GM21360 (cell line): Measurements from ENCODE around the gene STON1.
"Not testable (repeated sequence)": the region's sequence is repeated elsewhere in the genome, so short reads cannot be mapped to it uniquely, and the experiment has no call there.

Experiments
- ATAC-seq: cut with Tn5 transposase; IDR thresholded peaks from one replicate; pipeline ENCODE4 v1.9.1; 2021; ENCODE audit warnings: mild to moderate bottlenecking, moderate library complexity; ENCODE audit not compliant: unreplicated experiment

The STON1 gene

GRCh38 chr2:48569433-48569832 is 39.5 kb downstream of the STON1 start:
- ATAC-seq, result no peak

GRCh38 chr2:48572816-48573215 is 42.9 kb downstream of the STON1 start:
- ATAC-seq, result no peak

- no peak for ATAC-seq
Measured at GRCh38 chr2:48574353-48575287, 44.7 kb downstream of the STON1 start.

- ATAC-seq, result no peak
Measured at GRCh38 chr2:48578313-48578712, 48.4 kb downstream of the STON1 start.

- no peak for ATAC-seq
Measured at GRCh38 chr2:48583961-48584360, 54.0 kb downstream of the STON1 start.

- ATAC-seq, result no peak
Measured at GRCh38 chr2:48584551-48584950, 54.6 kb downstream of the STON1 start.

GRCh38 chr2:48586433-48586832 is 56.5 kb downstream of the STON1 start:
- ATAC-seq, result no peak

GRCh38 chr2:48587560-48587959 is 57.6 kb downstream of the STON1 start:
- ATAC-seq, result no peak

- no peak for ATAC-seq
Measured at GRCh38 chr2:48587961-48588360, 58.0 kb downstream of the STON1 start.

GRCh38 chr2:48588745-48589144 is 58.8 kb downstream of the STON1 start:
- no peak for ATAC-seq

- no peak for ATAC-seq
Measured at GRCh38 chr2:48589170-48589767, 59.3 kb downstream of the STON1 start.

- no peak for ATAC-seq
Measured at GRCh38 chr2:48590017-48590416, 60.1 kb downstream of the STON1 start.

- ATAC-seq, result no peak
Measured at GRCh38 chr2:48592067-48592466, 62.1 kb downstream of the STON1 start.

- not testable (repeated sequence) for ATAC-seq
Measured at GRCh38 chr2:48596751-48597150, 66.8 kb downstream of the STON1 start.

- ATAC-seq, result no peak
Measured at GRCh38 chr2:48597492-48597891, 67.5 kb downstream of the STON1 start.

- ATAC-seq, result no peak
Measured at GRCh38 chr2:48600204-48600813, 70.4 kb downstream of the STON1 start.

GRCh38 chr2:48600917-48601316 is 71.0 kb downstream of the STON1 start:
- no peak for ATAC-seq

GRCh38 chr2:48601349-48601748 is 71.4 kb downstream of the STON1 start:
- ATAC-seq, result no peak

GRCh38 chr2:48605482-48606175 is 75.7 kb downstream of the STON1 start:
- no peak for ATAC-seq

- ATAC-seq, result no peak
Measured at GRCh38 chr2:48607307-48608014, 77.5 kb downstream of the STON1 start.

- ATAC-seq, result no peak
Measured at GRCh38 chr2:48613211-48613610, 83.3 kb downstream of the STON1 start.
